HepG2 (cell line): ENCODE results near the gene CASP1. TPM values are rescaled to one million over a fixed set of nuclear protein-coding genes. Genes with fewer than 3 reads are reported as not detected.

Source experiments
- ATF7 ChIP-seq, 2 experiments: fragments of 450-650 bp in 1 of 2; sonication (generic) in 1 of 2; formaldehyde crosslinking in 1 of 2; IDR thresholded peaks; 2 replicates each; pipeline versions ENCODE4 v1.4.0 to v1.6.1; 2016 to 2020; ENCODE audit warnings: antibody characterized with exemption in 1 of 2, mild to moderate bottlenecking in 1 of 2, missing genetic modification reagents in 1 of 2
- BRD4 ChIP-seq: sonication (generic); formaldehyde crosslinking; IDR thresholded peaks from 2 replicates; pipeline ENCODE4 v1.4.0; 2020; ENCODE audit warnings: missing genetic modification reagents
- CEBPB ChIP-seq: IDR thresholded peaks from 2 replicates; pipeline ENCODE4 v1.6.1; 2011; ENCODE audit warnings: low read depth, low read length, improper control_type of control experiment, borderline replicate concordance
- E2F1 ChIP-seq: sonication (generic); formaldehyde crosslinking; IDR thresholded peaks from 2 replicates; pipeline ENCODE4 v1.5.0; 2020; ENCODE audit warnings: missing genetic modification reagents
- ELF4 ChIP-seq: sonication (generic); formaldehyde crosslinking; IDR thresholded peaks from 2 replicates; pipeline ENCODE4 v1.5.0; 2020; ENCODE audit warnings: missing genetic modification reagents, mild to moderate bottlenecking, moderate library complexity, borderline replicate concordance
- FOXK2 ChIP-seq: fragments of 450-650 bp; IDR thresholded peaks from 2 replicates; pipeline ENCODE4 v1.6.1; 2016
- HMG20B ChIP-seq: conservative IDR thresholded peaks from 2 replicates; pipeline ENCODE4 v1.6.1; 2016; ENCODE audit warnings: missing genetic modification reagents, missing compliant biosample characterization
- HOXA5 ChIP-seq: sonication (generic); formaldehyde crosslinking; IDR thresholded peaks from 2 replicates; pipeline ENCODE4 v1.4.0; 2020; ENCODE audit warnings: missing genetic modification reagents
- MYC ChIP-seq: sonication (generic); formaldehyde crosslinking; IDR thresholded peaks from 2 replicates; pipeline ENCODE4 v1.9.0; 2021; ENCODE audit warnings: missing genetic modification reagents, borderline replicate concordance
- NCOA2 ChIP-seq: sonication (generic); formaldehyde crosslinking; IDR thresholded peaks from 2 replicates; pipeline ENCODE4 v1.8.0; 2022; ENCODE audit warnings: inconsistent platforms
- NR2F2 ChIP-seq: IDR thresholded peaks from 2 replicates; pipeline ENCODE4 v1.6.1; 2012; ENCODE audit warnings: low read depth, inconsistent platforms, borderline replicate concordance
- RORA ChIP-seq: sonication (generic); formaldehyde crosslinking; IDR thresholded peaks from 2 replicates; pipeline ENCODE4 v1.5.0; 2020; ENCODE audit warnings: mild to moderate bottlenecking, missing genetic modification reagents, moderate library complexity
- SIX1 ChIP-seq: sonication (generic); formaldehyde crosslinking; IDR thresholded peaks from 2 replicates; pipeline ENCODE4 v1.4.0; 2020; ENCODE audit warnings: missing genetic modification reagents, borderline replicate concordance
- SRSF1 ChIP-seq: fragments of 200-400 bp; formaldehyde crosslinking; optimal IDR thresholded peaks from 2 replicates; pipeline ENCODE3; 2017; ENCODE audit warnings: mild to moderate bottlenecking, low read depth, low read length, moderate library complexity
- TBX2 ChIP-seq: sonication (generic); formaldehyde crosslinking; IDR thresholded peaks from 2 replicates; pipeline ENCODE4 v1.5.0; 2020; ENCODE audit warnings: missing genetic modification reagents, mild to moderate bottlenecking, borderline replicate concordance
- TOE1 ChIP-seq: sonication (generic); formaldehyde crosslinking; IDR thresholded peaks from 2 replicates; pipeline ENCODE4 v1.4.0; 2020; ENCODE audit warnings: mild to moderate bottlenecking, missing genetic modification reagents
- ZBTB20 ChIP-seq: sonication (generic); formaldehyde crosslinking; IDR thresholded peaks from 2 replicates; pipeline ENCODE4 v1.8.1; 2023; ENCODE audit warnings: missing genetic modification reagents, low read depth, mild to moderate bottlenecking, borderline replicate concordance
- ZBTB49 ChIP-seq: sonication (generic); formaldehyde crosslinking; IDR thresholded peaks from 2 replicates; pipeline ENCODE4 v1.4.0; 2020; ENCODE audit warnings: missing genetic modification reagents, borderline replicate concordance
- ZFAT ChIP-seq: sonication (generic); formaldehyde crosslinking; conservative IDR thresholded peaks from 2 replicates; pipeline ENCODE4 v1.8.1; 2023; ENCODE audit warnings: missing genetic modification reagents, inconsistent platforms
- ZNF17 ChIP-seq: sonication (generic); formaldehyde crosslinking; IDR thresholded peaks from 2 replicates; pipeline ENCODE4 v1.5.0; 2020; ENCODE audit warnings: mild to moderate bottlenecking, missing genetic modification reagents
- ZNF232 ChIP-seq: sonication (generic); formaldehyde crosslinking; IDR thresholded peaks from 2 replicates; pipeline ENCODE4 v1.4.0; 2020; ENCODE audit warnings: missing genetic modification reagents, borderline replicate concordance
- ZNF234 ChIP-seq: sonication (generic); formaldehyde crosslinking; conservative IDR thresholded peaks from 2 replicates; pipeline ENCODE4 v1.5.1; 2020; ENCODE audit warnings: mild to moderate bottlenecking, missing genetic modification reagents
- ZNF337 ChIP-seq: sonication (generic); formaldehyde crosslinking; IDR thresholded peaks from 2 replicates; pipeline ENCODE4 v1.5.1; 2020; ENCODE audit warnings: missing genetic modification reagents, low read depth, mild to moderate bottlenecking, borderline replicate concordance
- ZNF574 ChIP-seq: sonication (generic); formaldehyde crosslinking; IDR thresholded peaks from 2 replicates; pipeline ENCODE4 v1.4.0; 2020; ENCODE audit warnings: missing genetic modification reagents
- polyA plus RNA-seq, 8 experiments: library from polyadenylated mRNA; depleted of rRNA in 3 of 8; stranded (reverse) in 7 of 8; unstranded in 1 of 8; fragments of >200 nt; fragmentation: Illumina TruSeq in 4 of 8; extraction: Trizol in 4 of 8; gene quantifications; 2 replicates each; pipeline versions ENCODE4 v1.2.1 to v1.2.3, GENCODE V29; 2011 to 2016; ENCODE audit warnings: low read depth in 4 of 8, missing spikeins in 1 of 8, mixed read lengths in 1 of 8; ENCODE audit not compliant: insufficient read depth in 1 of 8
- total RNA-seq, 5 experiments: library from RNA; depleted of rRNA; stranded (reverse); fragments of >200 nt; fragmentation: Illumina TruSeq; extraction: Trizol; gene quantifications; 2 replicates each; pipeline ENCODE4 v1.2.3, GENCODE V29; 2016; ENCODE audit warnings: low read depth in 1 of 5

Gene CASP1
- total and polyA plus RNA-seq, 2 of the 13 experiments (the other 11 are each of a cell fraction or from before 2014, with no cell fraction given) = 0.34 to 5.2 TPM

- TF ChIP-seq TBX2 (CRISPR knock-in tag) (peak; percentile 64; the same call in 1 of the 2 replicates), ELF4 (CRISPR knock-in tag) (no peak), RORA (no peak), NR2F2 (no peak), FOXK2 (peak; percentile 80), HMG20B (no peak; the same call in 1 of the 2 replicates), SRSF1 (no peak), ATF7 (IDR thresholded peaks at IDR 0.05) (no peak), ATF7 (CRISPR knock-in tag; IDR thresholded peaks at IDR 0.05) (no peak; the same call in 1 of the 2 replicates), BRD4 (CRISPR knock-in tag) (0 out of 2 replicates have a peak, but pooled peaks have one; percentile 64), NCOA2 (CRISPR knock-in tag) (peak; percentile 91), CEBPB (no peak), ZNF234 (CRISPR knock-in tag) (peak; percentile 81; the same call in 1 of the 2 replicates), SIX1 (peak; percentile 65; the same call in 1 of the 2 replicates), ZNF574 (CRISPR knock-in tag) (peak; percentile 67), ZBTB20 (CRISPR knock-in tag) (peak; percentile 90; the same call in 1 of the 2 replicates), ZNF17 (no peak), ZBTB49 (no peak), ZNF337 (CRISPR knock-in tag) (no peak), MYC (CRISPR knock-in tag) (peak; percentile 54), HOXA5 (CRISPR knock-in tag) (0 out of 2 replicates have a peak, but pooled peaks have one; percentile 51), ZFAT (CRISPR knock-in tag) (0 out of 2 replicates have a peak, but pooled peaks have one; percentile 53), ZNF232 (CRISPR knock-in tag) (peak; percentile 58; the same call in 1 of the 2 replicates), TOE1 (no peak), E2F1 (CRISPR knock-in tag) (peak; percentile 28; the same call in 1 of the 2 replicates)
Observed at GRCh38 chr11:105046898-105047579, 12.1 kb upstream of the CASP1 start (continued).
